ENCODE data around the gene MARCHF6.
A peak's percentile ranks its signal among the peaks of the same experiment; 100 is the strongest.

Gene MARCHF6

GRCh38 chr5:10358999-10359398, 5.5 kb downstream of the MARCHF6 start:
- Histone ChIP-seq H2BK15ac (replicated peaks; ENCODE audit: low read depth) (no peak overlapping the region), H3K79me1 (ENCODE audit: low read length) (peaks cover 12% of the 10 kb centered on the region), H3K18ac (ENCODE audit: low read length) (no peak overlapping the region), H4K5ac (ENCODE audit: low read length) (no peak overlapping the region), H3K4me2 (ENCODE audit: low read length) (no peak overlapping the region), H3K36me3 (ENCODE audit: control insufficient read depth, insufficient read depth, low read length) (no peaks in the 10 kb centered on the region), H3K27ac (ENCODE audit: low read depth, low read length) (no peak overlapping the region), H3K27me3 (ENCODE audit: insufficient read depth, low read length, poor library complexity) (no peaks in the 10 kb centered on the region), H2BK5ac (ENCODE audit: low read length) (no peak overlapping the region), H3K9ac (ENCODE audit: low read length) (no peak overlapping the region), H3K4me3 (ENCODE audit: low read length) (no peak overlapping the region), H3K23ac (ENCODE audit: low read length) (no peak overlapping the region), H2AK5ac (ENCODE audit: low read length) (no peak overlapping the region), H3K4me1 (ENCODE audit: control insufficient read depth, low read depth, low read length) (peaks cover 4% of the 10 kb centered on the region), H2BK120ac (ENCODE audit: low read depth, low read length) (no peak overlapping the region), H4K8ac (ENCODE audit: low read depth, low read length) (no peak overlapping the region), H3K4ac (ENCODE audit: low read depth, low read length) (no peak overlapping the region), H3K79me2 (ENCODE audit: control insufficient read depth, insufficient read depth, low read length) (peaks cover 47% of the 10 kb centered on the region), H3K56ac (ENCODE audit: low read length) (no peak overlapping the region)
- no peak for DNase-seq
- no CpG with 5 or more reads among the region's 2 CpGs for WGBS (ENCODE audit: extremely low coverage, insufficient coverage, low lambda C conversion rate)

- H3K23ac ChIP-seq (ENCODE audit: low read length) = no peak overlapping the region
- no peak overlapping the region for H4K8ac ChIP-seq (ENCODE audit: low read depth, low read length)
- no peak overlapping the region for H4K5ac ChIP-seq (ENCODE audit: low read length)
- no peaks in the 10 kb centered on the region for H3K27me3 ChIP-seq (ENCODE audit: insufficient read depth, low read length, poor library complexity)
- no peak for DNase-seq
- H3K79me2 ChIP-seq (ENCODE audit: control insufficient read depth, insufficient read depth, low read length) = peaks cover 47% of the 10 kb centered on the region
- no peak overlapping the region for H3K56ac ChIP-seq (ENCODE audit: low read length)
- no peak overlapping the region for H2BK15ac ChIP-seq (replicated peaks; ENCODE audit: low read depth)
- no peak overlapping the region for H3K18ac ChIP-seq (ENCODE audit: low read length)
- H2AK5ac ChIP-seq (ENCODE audit: low read length) = no peak overlapping the region
- no peak overlapping the region for H3K9ac ChIP-seq (ENCODE audit: low read length)
- no peak overlapping the region for H2BK5ac ChIP-seq (ENCODE audit: low read length)
- H3K27ac ChIP-seq (ENCODE audit: low read depth, low read length) = no peak overlapping the region
- peaks cover 18% of the 10 kb centered on the region for H3K79me1 ChIP-seq (ENCODE audit: low read length)
- no peak overlapping the region for H3K4me3 ChIP-seq (ENCODE audit: low read length)
- H3K4me1 ChIP-seq (ENCODE audit: control insufficient read depth, low read depth, low read length) = peaks cover 4% of the 10 kb centered on the region
- H3K4me2 ChIP-seq (ENCODE audit: low read length) = no peak overlapping the region
- no peak overlapping the region for H2BK120ac ChIP-seq (ENCODE audit: low read depth, low read length)
- no peaks in the 10 kb centered on the region for H3K36me3 ChIP-seq (ENCODE audit: control insufficient read depth, insufficient read depth, low read length)
- no peak overlapping the region for H3K4ac ChIP-seq (ENCODE audit: low read depth, low read length)
Observed at GRCh38 chr5:10360686-10361085, 7.2 kb downstream of the MARCHF6 start.

GRCh38 chr5:10363519-10364185, 10.2 kb downstream of the MARCHF6 start:
- WGBS (ENCODE audit: extremely low coverage, insufficient coverage, low lambda C conversion rate) = no CpG with 5 or more reads among the region's 3 CpGs
- Histone ChIP-seq H3K79me1 (ENCODE audit: low read length) (peaks cover 16% of the 10 kb centered on the region), H4K8ac (ENCODE audit: low read depth, low read length) (no peak overlapping the region), H3K23ac (ENCODE audit: low read length) (no peak overlapping the region), H3K4me2 (ENCODE audit: low read length) (no peak overlapping the region), H3K27ac (ENCODE audit: low read depth, low read length) (no peak overlapping the region), H3K27me3 (ENCODE audit: insufficient read depth, low read length, poor library complexity) (no peaks in the 10 kb centered on the region), H2BK120ac (ENCODE audit: low read depth, low read length) (no peak overlapping the region), H3K4ac (ENCODE audit: low read depth, low read length) (no peak overlapping the region), H3K79me2 (ENCODE audit: control insufficient read depth, insufficient read depth, low read length) (peaks cover 56% of the 10 kb centered on the region), H3K4me3 (ENCODE audit: low read length) (no peak overlapping the region), H2AK5ac (ENCODE audit: low read length) (no peak overlapping the region), H3K36me3 (ENCODE audit: control insufficient read depth, insufficient read depth, low read length) (no peaks in the 10 kb centered on the region), H2BK5ac (ENCODE audit: low read length) (no peak overlapping the region), H3K4me1 (ENCODE audit: control insufficient read depth, low read depth, low read length) (no peaks in the 10 kb centered on the region), H3K18ac (ENCODE audit: low read length) (no peak overlapping the region), H3K56ac (ENCODE audit: low read length) (no peak overlapping the region), H4K5ac (ENCODE audit: low read length) (no peak overlapping the region), H3K9ac (ENCODE audit: low read length) (no peak overlapping the region), H2BK15ac (replicated peaks; ENCODE audit: low read depth) (no peak overlapping the region)
- no peak for DNase-seq

GRCh38 chr5:10364186-10364689, 10.7 kb downstream of the MARCHF6 start:
- H4K5ac ChIP-seq (ENCODE audit: low read length) = no peak overlapping the region
- no peak overlapping the region for H3K4me3 ChIP-seq (ENCODE audit: low read length)
- H3K4me1 ChIP-seq (ENCODE audit: control insufficient read depth, low read depth, low read length) = no peaks in the 10 kb centered on the region
- peak; percentile 52 for DNase-seq
- no peak overlapping the region for H3K23ac ChIP-seq (ENCODE audit: low read length)
- H3K4me2 ChIP-seq (ENCODE audit: low read length) = no peak overlapping the region
- H4K8ac ChIP-seq (ENCODE audit: low read depth, low read length) = no peak overlapping the region
- H2AK5ac ChIP-seq (ENCODE audit: low read length) = no peak overlapping the region
- no peak overlapping the region for H3K4ac ChIP-seq (ENCODE audit: low read depth, low read length)
- no peak overlapping the region for H2BK15ac ChIP-seq (replicated peaks; ENCODE audit: low read depth)
- H3K27ac ChIP-seq (ENCODE audit: low read depth, low read length) = no peak overlapping the region
- H3K27me3 ChIP-seq (ENCODE audit: insufficient read depth, low read length, poor library complexity) = no peaks in the 10 kb centered on the region
- WGBS (ENCODE audit: extremely low coverage, insufficient coverage, low lambda C conversion rate) = no CpG with 5 or more reads among the region's 1 CpG
- no peak overlapping the region for H3K9ac ChIP-seq (ENCODE audit: low read length)
- H3K79me1 ChIP-seq (ENCODE audit: low read length) = peaks cover 15% of the 10 kb centered on the region
- H3K56ac ChIP-seq (ENCODE audit: low read length) = no peak overlapping the region
- no peak overlapping the region for H3K18ac ChIP-seq (ENCODE audit: low read length)
- no peak overlapping the region for H2BK120ac ChIP-seq (ENCODE audit: low read depth, low read length)
- peaks cover 56% of the 10 kb centered on the region for H3K79me2 ChIP-seq (ENCODE audit: control insufficient read depth, insufficient read depth, low read length)
- no peaks in the 10 kb centered on the region for H3K36me3 ChIP-seq (ENCODE audit: control insufficient read depth, insufficient read depth, low read length)
- H2BK5ac ChIP-seq (ENCODE audit: low read length) = no peak overlapping the region

- no peak overlapping the region for H3K4me3 ChIP-seq (ENCODE audit: low read length)
- no peak overlapping the region for H2BK120ac ChIP-seq (ENCODE audit: low read depth, low read length)
- no CpG with 5 or more reads among the region's 7 CpGs for WGBS (ENCODE audit: extremely low coverage, insufficient coverage, low lambda C conversion rate)
- H3K4me1 ChIP-seq (ENCODE audit: control insufficient read depth, low read depth, low read length) = no peaks in the 10 kb centered on the region
- H4K8ac ChIP-seq (ENCODE audit: low read depth, low read length) = no peak overlapping the region
- no peak overlapping the region for H2AK5ac ChIP-seq (ENCODE audit: low read length)
- H3K79me2 ChIP-seq (ENCODE audit: control insufficient read depth, insufficient read depth, low read length) = peaks cover 48% of the 10 kb centered on the region
- H3K23ac ChIP-seq (ENCODE audit: low read length) = no peak overlapping the region
- H3K4ac ChIP-seq (ENCODE audit: low read depth, low read length) = no peak overlapping the region
- H3K27ac ChIP-seq (ENCODE audit: low read depth, low read length) = no peak overlapping the region
- no peak for DNase-seq
- H3K4me2 ChIP-seq (ENCODE audit: low read length) = no peak overlapping the region
- H3K18ac ChIP-seq (ENCODE audit: low read length) = no peak overlapping the region
- no peak overlapping the region for H3K56ac ChIP-seq (ENCODE audit: low read length)
- H4K5ac ChIP-seq (ENCODE audit: low read length) = no peak overlapping the region
- peaks cover 13% of the 10 kb centered on the region for H3K79me1 ChIP-seq (ENCODE audit: low read length)
- H2BK15ac ChIP-seq (replicated peaks; ENCODE audit: low read depth) = no peak overlapping the region
- no peak overlapping the region for H3K9ac ChIP-seq (ENCODE audit: low read length)
- H2BK5ac ChIP-seq (ENCODE audit: low read length) = no peak overlapping the region
- H3K36me3 ChIP-seq (ENCODE audit: control insufficient read depth, insufficient read depth, low read length) = no peaks in the 10 kb centered on the region
- H3K27me3 ChIP-seq (ENCODE audit: insufficient read depth, low read length, poor library complexity) = no peaks in the 10 kb centered on the region
Observed at GRCh38 chr5:10365782-10366181, 12.3 kb downstream of the MARCHF6 start.

Measured in mesendoderm (in vitro differentiated cells).